GM20000 (cell line): ENCODE data around the gene TOX3.

ENCODE experiments used
- DNase-seq: peaks from one replicate; pipeline ENCODE4 v3.0.0; 2012; ENCODE audit warnings: low spot score
- CTCF ChIP-seq: IDR thresholded peaks from 2 replicates; pipeline ENCODE4 v1.5.1; 2012; ENCODE audit warnings: mild to moderate bottlenecking, control low read depth; ENCODE audit errors: extremely low read depth, missing control alignments

The TOX3 gene

GRCh38 chr16:52465711-52466267 lies 81.2 kb downstream of the TOX3 start:
- no peak for TF ChIP-seq CTCF
- DNase-seq = no peak

GRCh38 chr16:52463904-52464303 lies 83.0 kb downstream of the TOX3 start:
- no peak for DNase-seq
- TF ChIP-seq CTCF = no peak

GRCh38 chr16:52462816-52463215 lies 84.1 kb downstream of the TOX3 start:
- DNase-seq = no peak
- TF ChIP-seq CTCF = no peak

GRCh38 chr16:52460639-52461178 lies 86.2 kb downstream of the TOX3 start:
- no peak for DNase-seq

GRCh38 chr16:52456368-52456767 lies 90.6 kb downstream of the TOX3 start:
- DNase-seq = no peak
- TF ChIP-seq CTCF = no peak

More at GRCh38 chr16:52460639-52461178, 86.2 kb downstream of the TOX3 start:
- no peak for TF ChIP-seq CTCF

- no peak for DNase-seq
- no peak for TF ChIP-seq CTCF
Observed at GRCh38 chr16:52455549-52456277, 91.2 kb downstream of the TOX3 start.

GRCh38 chr16:52453644-52454043 lies 93.3 kb downstream of the TOX3 start:
- TF ChIP-seq CTCF = no peak
- DNase-seq = no peak
